Endothelial cell of hepatic sinusoid (primary cell): Measurements from ENCODE around the gene WDR35.

Experiments used
- in situ Hi-C: cut with HindIII; loops from 2 replicates; pipeline ENCODE4 v1.10.0; 2017; ENCODE audit warnings: low sequenced_read_pairs

WDR35 gene

GRCh38 chr2:19989667-19990415, at the start of gene WDR35:
Gene WDR35 (minus strand): TSS chr2:19990105. CDS start chr2:19990015, 90 bp downstream.
- in situ Hi-C loops = no loop called here

- in situ Hi-C loops = no loop called here
Measured at GRCh38 chr2:20037660-20038059, 47.8 kb upstream of the WDR35 start.

- in situ Hi-C loops = no loop called here
Measured at GRCh38 chr2:20035955-20036666, 46.2 kb upstream of the WDR35 start.

- in situ Hi-C loops = no loop called here
Measured at GRCh38 chr2:20034821-20035220, 44.9 kb upstream of the WDR35 start.

GRCh38 chr2:20034218-20034617, 44.3 kb upstream of the WDR35 start:
- in situ Hi-C loops = no loop called here

- in situ Hi-C loops = no loop called here
Measured at GRCh38 chr2:20033322-20033721, 43.4 kb upstream of the WDR35 start.

GRCh38 chr2:20030224-20030623, 40.3 kb upstream of the WDR35 start:
- in situ Hi-C loops = no loop called here

GRCh38 chr2:20027705-20028434, 38.0 kb upstream of the WDR35 start:
- in situ Hi-C loops = no loop called here

GRCh38 chr2:20027260-20027677, 37.4 kb upstream of the WDR35 start:
- in situ Hi-C loops = no loop called here

- in situ Hi-C loops = no loop called here
Measured at GRCh38 chr2:20025065-20025786, 35.3 kb upstream of the WDR35 start.

- in situ Hi-C loops = loop anchor here (5.0 kb wide), 1 partner anchor 69 kb away; no protein-coding TSS in a partner anchor
Measured at GRCh38 chr2:20023688-20024087, 33.8 kb upstream of the WDR35 start.

- in situ Hi-C loops = loop anchor here (5.0 kb wide), 1 partner anchor 71 kb away; no protein-coding TSS in a partner anchor
Measured at GRCh38 chr2:20021405-20022009, 31.6 kb upstream of the WDR35 start.

- in situ Hi-C loops = loop anchor here (5.0 kb wide), 1 partner anchor 73 kb away; no protein-coding TSS in a partner anchor
Measured at GRCh38 chr2:20019747-20020146, 29.8 kb upstream of the WDR35 start.

GRCh38 chr2:20018601-20019152, 28.8 kb upstream of the WDR35 start:
- in situ Hi-C loops = no loop called here

- in situ Hi-C loops = no loop called here
Measured at GRCh38 chr2:20016346-20016745, 26.4 kb upstream of the WDR35 start.

- in situ Hi-C loops = no loop called here
Measured at GRCh38 chr2:20015482-20016083, 25.7 kb upstream of the WDR35 start.

- in situ Hi-C loops = loop anchor here (5.0 kb wide), 1 partner anchor 51 kb away; no protein-coding TSS in a partner anchor
Measured at GRCh38 chr2:20013126-20013849, 23.4 kb upstream of the WDR35 start.

GRCh38 chr2:20012282-20013125, 22.6 kb upstream of the WDR35 start, which contains the start of gene MATN3:
Gene MATN3 (minus strand): TSS chr2:20012668. CDS start chr2:20012631, 37 bp downstream.
- in situ Hi-C loops = loop anchor here (5.0 kb wide), 1 partner anchor 50 kb away; no protein-coding TSS in a partner anchor
